Measurements from ENCODE around the gene URB1.

URB1 gene

DNA sequence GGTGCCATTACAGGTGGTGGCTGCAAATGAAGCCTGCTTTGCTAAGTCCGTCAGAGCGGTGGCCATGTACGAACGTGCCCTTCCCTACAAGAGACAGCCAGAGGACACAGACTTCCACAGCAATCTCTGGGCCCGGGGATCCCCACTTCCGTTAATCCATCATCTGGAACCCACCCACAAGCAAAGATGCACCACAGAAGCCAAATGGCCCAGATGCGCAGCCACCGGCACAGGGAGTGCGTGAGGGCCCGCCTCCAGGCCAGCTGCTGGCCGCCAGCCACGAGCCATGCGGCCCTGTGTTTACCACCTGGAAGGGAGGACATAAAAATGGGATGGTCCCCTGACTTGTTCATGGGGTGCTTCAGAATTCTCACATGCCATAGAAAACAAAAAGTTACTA lies 72.1 kb downstream of the URB1 start:
- H3K36me3 ChIP-seq (ENCODE audit: control insufficient read depth, insufficient read depth, low read length): peaks cover 72% of the 10 kb centered on the region
- no peaks in the 10 kb centered on the region for H3K4me1 ChIP-seq (ENCODE audit: control insufficient read depth, insufficient read depth, low read length)
- WGBS (ENCODE audit: insufficient coverage, insufficient read length): no CpG with 5 or more reads among the region's 13 CpGs
- H3K27ac ChIP-seq (ENCODE audit: low read length): no peak overlapping the region
- H3K27me3 ChIP-seq (ENCODE audit: control insufficient read depth, insufficient read depth, low read length): no peaks in the 10 kb centered on the region
- no peak for DNase-seq (ENCODE audit: low read depth, low spot score)
- H3K9me3 ChIP-seq (ENCODE audit: control insufficient read depth, insufficient read depth, low read length): no peaks in the 10 kb centered on the region
- no peak overlapping the region for H3K4me3 ChIP-seq (ENCODE audit: low read length)

DNA sequence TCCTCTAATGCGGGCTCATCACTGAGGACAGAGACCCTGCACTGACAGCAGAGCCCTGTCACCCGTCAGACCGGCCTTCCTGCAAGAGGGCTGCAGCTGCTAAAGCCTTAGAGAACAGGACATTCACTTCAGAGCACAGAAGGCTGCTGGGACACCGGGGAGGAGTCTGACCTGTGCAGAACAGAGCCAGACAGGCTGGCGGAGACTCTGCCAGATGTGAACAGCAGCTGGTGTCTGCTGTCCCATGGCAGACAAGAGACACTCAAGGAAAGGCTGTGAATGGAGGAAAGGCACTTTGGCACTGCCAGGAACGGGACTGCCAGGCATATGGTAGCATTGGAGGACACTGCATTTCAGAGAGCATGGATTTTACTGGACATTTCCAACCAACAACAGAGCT lies 72.8 kb downstream of the URB1 start:
- no peak for DNase-seq (ENCODE audit: low read depth, low spot score)
- Histone ChIP-seq H3K4me3 (ENCODE audit: low read length) (no peak overlapping the region), H3K9me3 (ENCODE audit: control insufficient read depth, insufficient read depth, low read length) (no peaks in the 10 kb centered on the region), H3K36me3 (ENCODE audit: control insufficient read depth, insufficient read depth, low read length) (peaks cover 71% of the 10 kb centered on the region), H3K27me3 (ENCODE audit: control insufficient read depth, insufficient read depth, low read length) (no peaks in the 10 kb centered on the region), H3K4me1 (ENCODE audit: control insufficient read depth, insufficient read depth, low read length) (no peaks in the 10 kb centered on the region), H3K27ac (ENCODE audit: low read length) (no peak overlapping the region)
- WGBS (ENCODE audit: insufficient coverage, insufficient read length): no CpG with 5 or more reads among the region's 6 CpGs

DNA sequence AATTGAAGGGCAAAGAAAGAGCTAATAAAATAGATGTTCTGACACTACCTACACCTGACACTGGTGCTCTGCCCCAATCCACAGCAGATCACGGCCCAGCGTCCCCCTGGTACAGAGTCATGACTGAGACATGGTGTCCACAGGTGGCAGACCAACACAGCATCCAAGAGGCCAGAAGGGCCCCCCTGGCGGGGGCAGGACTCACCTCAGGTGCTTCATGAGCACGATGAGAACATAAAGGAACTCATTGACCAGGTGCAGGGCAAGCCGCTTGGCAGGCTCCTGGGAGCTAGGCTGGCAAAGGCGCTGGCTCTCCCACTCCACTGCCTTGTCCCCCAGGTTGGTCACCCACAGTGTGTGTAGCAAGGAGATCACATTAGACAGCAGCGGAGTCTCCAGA lies 73.8 kb downstream of the URB1 start:
- Histone ChIP-seq H3K4me1 (ENCODE audit: control insufficient read depth, insufficient read depth, low read length) (no peaks in the 10 kb centered on the region), H3K27me3 (ENCODE audit: control insufficient read depth, insufficient read depth, low read length) (no peaks in the 10 kb centered on the region), H3K36me3 (ENCODE audit: control insufficient read depth, insufficient read depth, low read length) (peaks cover 69% of the 10 kb centered on the region), H3K9me3 (ENCODE audit: control insufficient read depth, insufficient read depth, low read length) (no peaks in the 10 kb centered on the region), H3K4me3 (ENCODE audit: low read length) (no peak overlapping the region), H3K27ac (ENCODE audit: low read length) (no peak overlapping the region)
- WGBS (ENCODE audit: insufficient coverage, insufficient read length): no CpG with 5 or more reads among the region's 7 CpGs
- no peak for DNase-seq (ENCODE audit: low read depth, low spot score)

DNA sequence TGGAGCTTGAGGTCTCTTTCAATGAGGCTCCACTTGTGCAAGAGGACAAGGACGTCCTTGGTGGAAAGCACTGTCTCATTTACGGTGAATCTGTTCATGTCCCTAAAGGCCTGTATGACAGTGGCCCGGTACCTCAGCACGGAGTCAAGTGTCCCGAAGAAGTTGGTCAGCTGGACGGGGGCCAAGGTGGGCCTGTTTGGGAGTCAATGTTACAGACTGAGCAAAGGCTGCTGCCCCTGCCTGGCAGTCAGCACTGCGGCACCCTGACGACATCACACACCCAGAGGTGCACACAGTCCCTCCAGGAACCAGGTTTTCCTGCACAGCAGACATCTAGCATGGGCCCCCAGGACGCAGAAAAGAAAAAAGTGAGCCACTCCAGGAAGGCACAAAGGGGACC lies 75.1 kb downstream of the URB1 start:
- WGBS (ENCODE audit: insufficient coverage, insufficient read length): no CpG with 5 or more reads among the region's 9 CpGs

DNA sequence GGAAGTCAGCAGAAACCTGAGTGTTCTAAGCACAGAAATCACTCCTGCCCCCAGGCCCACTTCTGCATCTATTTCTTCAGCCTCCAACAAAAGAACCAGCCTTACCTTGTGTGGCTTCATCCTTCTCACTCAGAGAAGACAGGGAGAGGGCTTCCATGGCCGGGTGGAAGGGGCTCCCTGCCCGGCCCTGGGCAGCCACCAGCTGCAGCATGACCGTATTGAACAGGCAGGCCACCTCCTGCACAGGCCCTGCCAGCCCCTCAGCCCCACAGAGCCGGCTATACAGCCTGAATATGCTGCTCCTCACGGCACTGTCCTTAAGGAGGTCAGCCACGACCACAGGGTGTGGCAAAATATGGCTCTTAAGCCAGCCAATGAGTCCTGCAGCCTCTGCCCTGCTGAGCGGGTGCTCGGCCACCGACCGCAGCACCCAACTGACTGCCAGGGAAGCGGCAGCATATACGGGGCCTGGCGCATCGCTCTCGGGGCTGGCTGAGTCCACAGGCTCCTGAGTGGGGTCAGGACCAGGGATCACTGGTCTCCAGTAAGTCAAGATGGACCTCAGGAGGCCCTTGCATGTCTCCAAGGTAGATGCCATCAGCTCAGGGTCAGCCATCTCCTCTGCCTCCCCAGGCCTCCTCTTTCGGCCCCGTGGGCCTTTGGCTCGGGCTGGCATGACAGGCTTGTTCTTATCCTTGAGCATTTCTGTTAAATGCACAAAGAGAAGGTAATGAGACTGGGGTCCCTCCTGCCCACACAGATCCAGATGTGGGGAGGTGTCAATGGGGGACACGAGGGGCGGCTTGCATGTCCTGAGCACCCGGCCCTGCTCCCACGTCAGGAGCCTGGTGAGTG lies 76.2 kb downstream of the URB1 start:
- Histone ChIP-seq H3K4me1 (ENCODE audit: control insufficient read depth, insufficient read depth, low read length) (no peaks in the 10 kb centered on the region), H3K9me3 (ENCODE audit: control insufficient read depth, insufficient read depth, low read length) (no peaks in the 10 kb centered on the region), H3K27me3 (ENCODE audit: control insufficient read depth, insufficient read depth, low read length) (no peaks in the 10 kb centered on the region), H3K4me3 (ENCODE audit: low read length) (no peak overlapping the region), H3K36me3 (ENCODE audit: control insufficient read depth, insufficient read depth, low read length) (peaks cover 51% of the 10 kb centered on the region), H3K27ac (ENCODE audit: low read length) (no peak overlapping the region)
- no peak for DNase-seq (ENCODE audit: low read depth, low spot score)
- no CpG with 5 or more reads among the region's 22 CpGs for WGBS (ENCODE audit: insufficient coverage, insufficient read length)

More for the DNA sequence above, 75.1 kb downstream of the URB1 start:
- Histone ChIP-seq H3K4me1 (ENCODE audit: control insufficient read depth, insufficient read depth, low read length) (no peaks in the 10 kb centered on the region), H3K27me3 (ENCODE audit: control insufficient read depth, insufficient read depth, low read length) (no peaks in the 10 kb centered on the region), H3K27ac (ENCODE audit: low read length) (no peak overlapping the region), H3K4me3 (ENCODE audit: low read length) (no peak overlapping the region), H3K36me3 (ENCODE audit: control insufficient read depth, insufficient read depth, low read length) (peaks cover 57% of the 10 kb centered on the region), H3K9me3 (ENCODE audit: control insufficient read depth, insufficient read depth, low read length) (no peaks in the 10 kb centered on the region)
- no peak for DNase-seq (ENCODE audit: low read depth, low spot score)

DNA sequence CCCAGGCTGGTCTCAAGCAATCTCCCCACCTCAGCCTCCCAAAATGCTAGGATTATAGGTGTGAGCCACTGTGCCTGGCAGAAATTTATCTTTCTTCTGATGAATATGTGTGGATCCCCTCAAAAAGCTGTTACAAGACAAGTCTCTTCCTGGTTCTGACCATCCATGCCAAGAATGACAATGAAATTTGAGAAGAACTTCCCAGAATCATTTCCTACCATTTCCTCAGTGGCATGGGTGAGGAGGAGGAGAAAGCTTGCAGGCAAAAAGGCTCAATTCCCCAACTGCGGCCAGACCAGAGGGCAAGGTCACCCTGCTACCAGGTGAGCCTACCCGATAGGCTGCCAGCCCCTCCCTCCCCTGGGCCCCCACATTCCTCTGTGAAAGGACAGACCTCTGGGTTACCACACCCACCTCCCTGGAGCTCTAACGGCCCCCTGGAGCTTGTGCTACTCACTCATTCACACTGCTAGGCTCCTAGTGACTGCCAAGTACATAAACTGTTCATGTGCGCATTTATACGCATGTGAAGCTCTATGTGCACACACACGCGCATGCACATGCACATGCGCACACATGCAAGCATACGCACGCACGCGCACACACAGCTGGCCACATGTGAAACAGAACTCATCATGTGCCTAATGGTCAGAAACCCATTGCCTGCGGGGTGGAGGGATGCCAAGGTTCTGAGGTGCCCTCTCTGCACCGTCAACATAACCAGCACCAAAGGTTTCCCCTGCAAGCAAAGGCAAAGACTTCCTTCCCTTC lies 77.1 kb downstream of the URB1 start:
- Histone ChIP-seq H3K9me3 (ENCODE audit: control insufficient read depth, insufficient read depth, low read length) (no peaks in the 10 kb centered on the region), H3K4me3 (ENCODE audit: low read length) (no peak overlapping the region)

DNA sequence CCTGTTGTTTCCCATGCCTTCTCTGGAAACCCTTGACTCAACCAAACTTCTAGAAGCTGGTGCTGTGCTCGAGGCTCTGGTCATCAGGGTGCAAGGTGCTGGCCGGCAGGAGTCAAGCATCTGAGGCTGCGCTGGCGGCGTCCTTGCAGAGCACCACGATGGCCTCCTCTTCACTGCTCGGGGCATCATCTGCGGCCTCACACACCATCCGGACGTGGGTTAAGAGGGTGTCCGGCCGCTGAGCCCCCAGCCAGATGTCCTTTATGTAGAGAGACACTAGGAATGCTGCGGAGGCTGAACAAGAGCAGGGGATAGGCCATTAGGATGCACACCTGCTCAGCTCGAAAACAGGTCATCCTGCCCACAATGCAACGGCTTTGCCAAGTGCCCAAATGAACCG lies 78.0 kb downstream of the URB1 start:
- Histone ChIP-seq H3K4me1 (ENCODE audit: control insufficient read depth, insufficient read depth, low read length) (no peaks in the 10 kb centered on the region), H3K9me3 (ENCODE audit: control insufficient read depth, insufficient read depth, low read length) (no peaks in the 10 kb centered on the region), H3K27ac (ENCODE audit: low read length) (no peak overlapping the region), H3K36me3 (ENCODE audit: control insufficient read depth, insufficient read depth, low read length) (peaks cover 39% of the 10 kb centered on the region), H3K4me3 (ENCODE audit: low read length) (no peak overlapping the region), H3K27me3 (ENCODE audit: control insufficient read depth, insufficient read depth, low read length) (no peaks in the 10 kb centered on the region)
- DNase-seq (ENCODE audit: low read depth, low spot score): no peak
- WGBS (ENCODE audit: insufficient coverage, insufficient read length): no CpG with 5 or more reads among the region's 16 CpGs

More for the DNA sequence above, 77.1 kb downstream of the URB1 start:
- Histone ChIP-seq H3K27ac (ENCODE audit: low read length) (no peak overlapping the region), H3K27me3 (ENCODE audit: control insufficient read depth, insufficient read depth, low read length) (no peaks in the 10 kb centered on the region), H3K36me3 (ENCODE audit: control insufficient read depth, insufficient read depth, low read length) (peaks cover 45% of the 10 kb centered on the region), H3K4me1 (ENCODE audit: control insufficient read depth, insufficient read depth, low read length) (no peaks in the 10 kb centered on the region)
- no CpG with 5 or more reads among the region's 14 CpGs for WGBS (ENCODE audit: insufficient coverage, insufficient read length)
- DNase-seq (ENCODE audit: low read depth, low spot score): no peak

DNA sequence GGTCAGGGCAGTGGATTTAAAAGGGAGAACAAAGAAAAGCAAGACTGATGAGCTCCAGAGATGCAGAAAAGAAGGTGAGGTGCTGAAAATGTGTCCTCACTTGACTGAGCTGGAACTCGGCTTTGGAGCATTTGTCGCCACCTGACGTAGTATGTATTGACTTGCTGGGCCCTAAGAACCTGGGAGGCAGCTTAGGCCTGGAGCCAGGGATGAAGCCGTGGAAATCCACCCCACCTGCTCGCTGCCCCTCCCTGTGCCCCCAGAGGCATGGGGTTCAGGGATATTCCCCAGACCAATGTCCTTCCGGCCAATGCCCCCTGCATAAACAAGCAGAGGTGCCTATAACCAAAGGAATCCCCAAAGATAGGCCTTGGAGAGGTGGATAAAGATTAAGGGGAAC lies 79.8 kb downstream of the URB1 start:
- no peaks in the 10 kb centered on the region for H3K9me3 ChIP-seq (ENCODE audit: control insufficient read depth, insufficient read depth, low read length)
- no peak overlapping the region for H3K4me3 ChIP-seq (ENCODE audit: low read length)
- no peaks in the 10 kb centered on the region for H3K27me3 ChIP-seq (ENCODE audit: control insufficient read depth, insufficient read depth, low read length)
- no peak overlapping the region for H3K27ac ChIP-seq (ENCODE audit: low read length)
- peaks cover 34% of the 10 kb centered on the region for H3K36me3 ChIP-seq (ENCODE audit: control insufficient read depth, insufficient read depth, low read length)
- no CpG with 5 or more reads among the region's 6 CpGs for WGBS (ENCODE audit: insufficient coverage, insufficient read length)
- DNase-seq (ENCODE audit: low read depth, low spot score): no peak
- no peaks in the 10 kb centered on the region for H3K4me1 ChIP-seq (ENCODE audit: control insufficient read depth, insufficient read depth, low read length)

DNA sequence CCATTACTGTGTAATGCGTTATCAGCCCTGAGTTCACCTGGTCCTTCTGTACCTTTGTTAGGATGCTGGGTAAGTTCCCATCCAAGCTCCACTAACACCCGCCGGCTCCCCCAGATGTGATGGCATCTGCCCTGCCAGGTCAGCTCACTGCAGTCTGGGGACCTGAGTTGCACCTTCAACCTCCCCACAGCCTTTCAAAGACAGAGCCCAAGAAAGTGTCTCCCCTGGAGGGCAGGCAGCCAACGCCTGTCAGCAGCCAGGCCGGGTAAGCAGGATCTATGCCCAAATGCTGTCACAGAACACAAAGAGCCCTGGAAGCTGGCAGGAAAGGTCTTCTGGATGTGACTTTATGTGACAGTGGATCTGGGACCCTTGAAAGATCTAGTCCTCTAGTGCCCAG lies 80.5 kb downstream of the URB1 start:
- no CpG with 5 or more reads among the region's 5 CpGs for WGBS (ENCODE audit: insufficient coverage, insufficient read length)

DNA sequence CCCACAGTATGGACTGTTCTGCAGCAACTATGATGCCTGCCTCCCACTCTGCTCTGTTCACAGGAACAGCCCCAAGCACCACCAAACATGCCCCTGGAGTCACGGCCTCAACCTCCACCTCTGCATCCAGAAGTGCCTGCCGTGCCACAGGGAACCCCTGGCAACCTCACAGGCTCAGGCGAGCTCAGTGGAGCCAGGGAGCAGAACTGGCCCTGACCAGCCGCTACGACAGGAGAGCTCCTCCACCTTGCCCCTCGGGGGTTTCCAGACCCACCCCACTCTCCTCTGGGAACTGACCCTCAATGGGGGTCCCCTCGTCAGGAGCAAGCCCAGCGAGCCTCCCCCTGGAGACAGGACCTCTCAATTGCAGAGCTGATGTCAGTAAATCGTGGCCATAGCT lies 81.2 kb downstream of the URB1 start:
- Histone ChIP-seq H3K4me1 (ENCODE audit: control insufficient read depth, insufficient read depth, low read length) (no peaks in the 10 kb centered on the region), H3K4me3 (ENCODE audit: low read length) (no peak overlapping the region), H3K27me3 (ENCODE audit: control insufficient read depth, insufficient read depth, low read length) (no peaks in the 10 kb centered on the region), H3K9me3 (ENCODE audit: control insufficient read depth, insufficient read depth, low read length) (no peaks in the 10 kb centered on the region), H3K36me3 (ENCODE audit: control insufficient read depth, insufficient read depth, low read length) (peaks cover 21% of the 10 kb centered on the region), H3K27ac (ENCODE audit: low read length) (no peak overlapping the region)
- DNase-seq (ENCODE audit: low read depth, low spot score): no peak
- no CpG with 5 or more reads among the region's 9 CpGs for WGBS (ENCODE audit: insufficient coverage, insufficient read length)

More for the DNA sequence above, 80.5 kb downstream of the URB1 start:
- Histone ChIP-seq H3K36me3 (ENCODE audit: control insufficient read depth, insufficient read depth, low read length) (peaks cover 28% of the 10 kb centered on the region), H3K27me3 (ENCODE audit: control insufficient read depth, insufficient read depth, low read length) (no peaks in the 10 kb centered on the region), H3K27ac (ENCODE audit: low read length) (no peak overlapping the region), H3K9me3 (ENCODE audit: control insufficient read depth, insufficient read depth, low read length) (no peaks in the 10 kb centered on the region), H3K4me1 (ENCODE audit: control insufficient read depth, insufficient read depth, low read length) (no peaks in the 10 kb centered on the region), H3K4me3 (ENCODE audit: low read length) (no peak overlapping the region)
- DNase-seq (ENCODE audit: low read depth, low spot score): no peak

All from iPS DF 6.9 (cell line).